Suprapubic skin (tissue), 4 donors: ENCODE measurements around the gene MAP3K13. TPM values are rescaled to one million over a fixed set of nuclear protein-coding genes. Genes with fewer than 3 reads are reported as not detected.
A peak's percentile ranks its signal among the peaks of the same experiment; 100 is the strongest.

Source experiments
- DNase-seq, 2 donors: peaks; one replicate each; pipeline ENCODE4 v3.0.0-alpha.2; 2019; ENCODE audit warnings: low spot score in 2 of 2
- H3K27ac ChIP-seq: fragments of 200-600 bp; sonication (generic); one replicate; pipeline ENCODE4 v1.5.1; 2019
- H3K27me3 ChIP-seq: fragments of 200-600 bp; sonication (generic); one replicate; pipeline ENCODE4 v1.5.1; 2019
- H3K36me3 ChIP-seq: fragments of 200-600 bp; sonication (generic); one replicate; pipeline ENCODE4 v1.5.1; 2019
- H3K4me1 ChIP-seq: fragments of 200-600 bp; sonication (generic); one replicate; pipeline ENCODE4 v1.5.1; 2019
- H3K4me3 ChIP-seq: fragments of 200-600 bp; sonication (generic); one replicate; pipeline ENCODE4 v1.5.1; 2019; ENCODE audit warnings: mild to moderate bottlenecking
- H3K9me3 ChIP-seq: fragments of 200-600 bp; sonication (generic); one replicate; pipeline ENCODE4 v1.5.1; 2019
- CTCF ChIP-seq, 2 donors: fragments of 200-600 bp in 1 of 2; fragments of 450-650 bp in 1 of 2; sonication (generic) in 1 of 2; IDR thresholded peaks; one replicate each; pipeline ENCODE4 v1.5.1; 2016 to 2019; ENCODE audit warnings: antibody characterized with exemption in 2 of 2, mild to moderate bottlenecking in 1 of 2, moderate library complexity in 1 of 2
- EP300 ChIP-seq: sonication (generic); formaldehyde crosslinking; IDR thresholded peaks from one replicate; pipeline ENCODE4 v1.6.1; 2017; ENCODE audit warnings: antibody characterized with exemption
- POLR2A ChIP-seq, 2 donors: fragments of 450-650 bp; IDR thresholded peaks; one replicate each; pipeline ENCODE4 v1.6.1; 2017; ENCODE audit warnings: antibody characterized with exemption in 2 of 2, mild to moderate bottlenecking in 2 of 2, moderate library complexity in 2 of 2
- POLR2AphosphoS5 ChIP-seq, 3 donors: sonication (generic); formaldehyde crosslinking; IDR thresholded peaks; one replicate each; pipeline ENCODE4 v1.6.1; 2017; ENCODE audit warnings: antibody characterized with exemption in 3 of 3
- WGBS: methylation state at CpG from one replicate; pipeline ENCODE4 v1.1.5; 2018; 5-methylcytosine and 5-hydroxymethylcytosine counted together
- total RNA-seq, 4 donors: library from RNA; depleted of rRNA; stranded (reverse); fragments of >200 nt; gene quantifications; one replicate each; pipeline ENCODE4 v1.1.0, GENCODE V29; 2016

The MAP3K13 gene
- total RNA-seq, 4 donors from 2014 or later = 18.0 to 19.6 (median 18.6) TPM

DNA sequence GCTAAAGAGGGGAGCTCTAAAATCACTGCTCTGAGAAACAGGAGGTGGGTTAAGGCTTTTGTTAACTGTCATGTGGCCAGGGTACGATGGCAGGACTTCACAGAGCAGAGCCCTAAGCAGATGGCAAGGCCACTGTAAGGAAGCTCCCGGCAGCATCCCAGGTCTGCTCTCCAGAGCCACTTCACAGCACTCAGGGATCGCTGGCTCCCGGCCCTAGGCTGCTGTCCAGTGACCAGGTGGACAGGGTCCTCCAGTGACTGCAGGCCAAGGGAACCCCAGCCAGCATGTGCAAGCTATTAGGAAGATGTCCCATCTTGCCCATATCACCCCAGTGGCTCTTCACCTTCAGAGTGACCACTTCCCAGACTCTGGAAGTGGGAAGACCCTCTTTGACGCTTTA lies 125.5 kb downstream of the MAP3K13 start:
- H3K27ac ChIP-seq = no peak overlapping the region
- peaks cover 78% of the 10 kb centered on the region for H3K36me3 ChIP-seq
- peaks cover 10% of the 10 kb centered on the region for H3K4me1 ChIP-seq
- H3K27me3 ChIP-seq = no peaks in the 10 kb centered on the region
- DNase-seq = no peak
- no peak overlapping the region for H3K4me3 ChIP-seq
- no peak for TF ChIP-seq EP300
- TF ChIP-seq POLR2AphosphoS5 (IDR thresholded peaks at IDR 0.05) = no peak
- no peak for TF ChIP-seq CTCF (IDR thresholded peaks at IDR 0.05)
- TF ChIP-seq POLR2A (IDR thresholded peaks at IDR 0.05) = no peak
- WGBS = 95% methylated on average over 5 of the region's 5 CpGs
- H3K9me3 ChIP-seq = no peaks in the 10 kb centered on the region

- TF ChIP-seq POLR2AphosphoS5 (IDR thresholded peaks at IDR 0.05) (no peak), EP300 (no peak), CTCF (IDR thresholded peaks at IDR 0.05) (no peak), POLR2A (IDR thresholded peaks at IDR 0.05) (no peak)
- DNase-seq = no peak
- peaks cover 84% of the 10 kb centered on the region for H3K36me3 ChIP-seq
- WGBS = 66% methylated on average over 3 of the region's 3 CpGs
- H3K9me3 ChIP-seq = no peaks in the 10 kb centered on the region
- H3K27ac ChIP-seq = no peak overlapping the region
- peaks cover 10% of the 10 kb centered on the region for H3K4me1 ChIP-seq
- H3K27me3 ChIP-seq = no peaks in the 10 kb centered on the region
- H3K4me3 ChIP-seq = no peak overlapping the region
Observed at GRCh38 chr3:185489462-185489861, 126.5 kb downstream of the MAP3K13 start.

GRCh38 chr3:185490241-185490640 lies 127.3 kb downstream of the MAP3K13 start:
- no peak for DNase-seq
- Histone ChIP-seq H3K4me3 (no peak overlapping the region), H3K4me1 (peaks cover 10% of the 10 kb centered on the region), H3K27ac (no peak overlapping the region), H3K36me3 (peaks cover 92% of the 10 kb centered on the region), H3K27me3 (no peaks in the 10 kb centered on the region), H3K9me3 (no peaks in the 10 kb centered on the region)
- 79% methylated on average over 4 of the region's 4 CpGs for WGBS
- no peak for TF ChIP-seq EP300
- TF ChIP-seq CTCF (IDR thresholded peaks at IDR 0.05) = no peak
- no peak for TF ChIP-seq POLR2A (IDR thresholded peaks at IDR 0.05)
- no peak for TF ChIP-seq POLR2AphosphoS5 (IDR thresholded peaks at IDR 0.05)

- H3K36me3 ChIP-seq = peaks cover 31% of the 10 kb centered on the region
- DNase-seq = peak; percentile 96 to 97
- H3K4me3 ChIP-seq = peak within 1 kb of the TSS; percentile 85
- TF ChIP-seq EP300 = no peak
- no peak for TF ChIP-seq CTCF (IDR thresholded peaks at IDR 0.05)
- peak in 2 of 3 donors; percentile 76 to 97 for TF ChIP-seq POLR2AphosphoS5 (IDR thresholded peaks at IDR 0.05)
- peak in 1 of 2 donors; percentile 58 for TF ChIP-seq POLR2A (IDR thresholded peaks at IDR 0.05)
- peaks cover 20% of the 10 kb centered on the region for H3K4me1 ChIP-seq
- 1% methylated on average over 60 of the region's 82 CpGs for WGBS
- H3K9me3 ChIP-seq = no peaks in the 10 kb centered on the region
- peak within 1 kb of the TSS; percentile 86 for H3K27ac ChIP-seq
- no peaks in the 10 kb centered on the region for H3K27me3 ChIP-seq
Observed at GRCh38 chr3:185498503-185499396, 135.8 kb downstream of the MAP3K13 start, which contains the start of gene TMEM41A. TMEM41A (minus strand) TSS chr3:185499035; CDS start chr3:185498961, 74 bp downstream.

GRCh38 chr3:185502987-185503386 lies 140.1 kb downstream of the MAP3K13 start:
- DNase-seq = no peak
- Histone ChIP-seq H3K4me1 (peaks cover 7% of the 10 kb centered on the region), H3K27ac (peak overlapping the region; percentile 72), H3K4me3 (no peak overlapping the region), H3K36me3 (no peaks in the 10 kb centered on the region), H3K9me3 (no peaks in the 10 kb centered on the region), H3K27me3 (no peaks in the 10 kb centered on the region)
- 74% methylated on average over 3 of the region's 3 CpGs for WGBS
- TF ChIP-seq CTCF (IDR thresholded peaks at IDR 0.05) (no peak), EP300 (no peak), POLR2A (IDR thresholded peaks at IDR 0.05) (no peak), POLR2AphosphoS5 (IDR thresholded peaks at IDR 0.05) (no peak)
